Measurements from ENCODE around the gene MYMX. TPM values are rescaled to one million over a fixed set of nuclear protein-coding genes. Genes with fewer than 3 reads are reported as not detected.
"Not testable (repeated sequence)": the region's sequence is repeated elsewhere in the genome, so short reads cannot be mapped to it uniquely, and the experiment has no call there.

The MYMX gene
- total RNA-seq = not detected

- DNase-seq = no peak
Observed at GRCh38 chr6:44216677-44217331, at the start of gene MYMX. Gene MYMX (plus strand): TSS chr6:44216926. CDS start chr6:44217472, 546 bp downstream.

GRCh38 chr6:44167567-44167966 lies 49.2 kb upstream of the MYMX start:
- DNase-seq = no peak

DNA sequence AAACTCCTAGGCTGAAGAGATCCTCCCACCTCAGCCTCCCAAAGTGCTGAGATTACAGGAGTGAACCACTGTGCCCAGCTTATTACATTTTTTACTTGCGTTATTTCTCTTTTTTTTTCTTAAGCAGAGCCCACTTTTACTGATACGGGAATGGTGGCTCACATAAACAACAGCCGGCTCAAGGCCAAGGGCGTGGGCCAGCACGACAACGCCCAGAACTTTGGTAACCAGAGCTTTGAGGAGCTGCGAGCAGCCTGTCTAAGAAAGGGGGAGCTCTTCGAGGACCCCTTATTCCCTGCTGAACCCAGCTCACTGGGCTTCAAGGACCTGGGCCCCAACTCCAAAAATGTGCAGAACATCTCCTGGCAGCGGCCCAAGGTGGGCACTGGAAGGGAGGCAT lies 47.6 kb upstream of the MYMX start:
- DNase-seq = no peak

GRCh38 chr6:44169886-44170570 lies 46.7 kb upstream of the MYMX start:
- DNase-seq = no peak

GRCh38 chr6:44171899-44172546 lies 44.7 kb upstream of the MYMX start:
- no peak for DNase-seq

DNA sequence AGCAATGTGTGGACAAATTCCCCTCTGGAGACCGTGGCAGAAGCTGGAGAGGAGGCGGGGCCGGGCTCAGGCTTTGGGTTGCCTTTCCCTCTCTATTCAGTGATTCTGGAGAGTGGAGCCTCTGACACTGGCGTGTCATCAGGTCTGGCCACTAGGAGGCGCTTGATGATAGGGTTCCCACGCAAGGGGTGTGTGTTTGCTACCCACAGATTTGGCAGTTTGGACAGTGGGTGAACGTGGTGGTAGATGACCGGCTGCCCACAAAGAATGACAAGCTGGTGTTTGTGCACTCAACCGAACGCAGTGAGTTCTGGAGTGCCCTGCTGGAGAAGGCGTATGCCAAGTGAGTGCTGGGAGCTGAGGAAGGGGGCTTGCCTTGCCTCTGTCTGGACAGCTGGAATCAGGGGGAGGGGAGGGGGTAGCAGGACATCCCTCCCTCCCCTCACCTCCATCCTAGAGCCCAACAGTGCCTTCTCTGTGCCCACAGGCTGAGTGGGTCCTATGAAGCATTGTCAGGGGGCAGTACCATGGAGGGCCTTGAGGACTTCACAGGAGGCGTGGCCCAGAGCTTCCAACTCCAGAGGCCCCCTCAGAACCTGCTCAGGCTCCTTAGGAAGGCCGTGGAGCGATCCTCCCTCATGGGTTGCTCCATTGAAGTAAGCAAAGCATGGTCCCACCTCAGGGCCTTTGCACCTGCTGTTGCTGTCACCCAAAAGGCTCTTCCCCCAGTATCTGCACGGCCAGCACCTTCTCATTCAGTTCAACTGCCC lies 43.8 kb upstream of the MYMX start:
- DNase-seq = peak; percentile 59

GRCh38 chr6:44176130-44176761 lies 40.5 kb upstream of the MYMX start:
- no peak for DNase-seq

DNA sequence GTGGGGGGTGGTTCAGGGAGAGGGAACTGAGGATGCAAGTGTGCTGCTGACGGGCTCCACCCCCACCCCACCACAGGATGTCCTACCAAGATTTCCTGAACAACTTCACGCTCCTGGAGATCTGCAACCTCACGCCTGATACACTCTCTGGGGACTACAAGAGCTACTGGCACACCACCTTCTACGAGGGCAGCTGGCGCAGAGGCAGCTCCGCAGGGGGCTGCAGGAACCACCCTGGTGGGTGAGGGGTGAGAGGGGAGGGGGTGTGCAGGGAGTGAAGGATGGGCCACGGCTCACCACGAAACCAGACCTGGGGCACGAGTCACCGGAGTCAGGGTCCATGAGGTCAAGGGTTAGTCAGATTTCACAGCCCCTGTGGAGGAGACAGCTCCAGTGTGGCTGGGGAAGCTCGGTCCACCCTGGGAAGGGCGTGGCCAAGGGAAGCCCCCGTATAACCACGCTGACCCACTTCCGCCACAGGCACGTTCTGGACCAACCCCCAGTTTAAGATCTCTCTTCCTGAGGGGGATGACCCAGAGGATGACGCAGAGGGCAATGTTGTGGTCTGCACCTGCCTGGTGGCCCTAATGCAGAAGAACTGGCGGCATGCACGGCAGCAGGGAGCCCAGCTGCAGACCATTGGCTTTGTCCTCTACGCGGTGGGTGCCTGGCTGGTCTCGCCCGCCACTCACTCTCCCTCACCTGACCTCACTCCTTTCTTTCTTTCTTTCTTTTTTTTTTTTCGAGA lies 39.8 kb upstream of the MYMX start:
- DNase-seq = no peak

- DNase-seq = no peak
Observed at GRCh38 chr6:44177691-44178423, 38.9 kb upstream of the MYMX start.

GRCh38 chr6:44178424-44179071 lies 38.2 kb upstream of the MYMX start:
- no peak for DNase-seq

DNA sequence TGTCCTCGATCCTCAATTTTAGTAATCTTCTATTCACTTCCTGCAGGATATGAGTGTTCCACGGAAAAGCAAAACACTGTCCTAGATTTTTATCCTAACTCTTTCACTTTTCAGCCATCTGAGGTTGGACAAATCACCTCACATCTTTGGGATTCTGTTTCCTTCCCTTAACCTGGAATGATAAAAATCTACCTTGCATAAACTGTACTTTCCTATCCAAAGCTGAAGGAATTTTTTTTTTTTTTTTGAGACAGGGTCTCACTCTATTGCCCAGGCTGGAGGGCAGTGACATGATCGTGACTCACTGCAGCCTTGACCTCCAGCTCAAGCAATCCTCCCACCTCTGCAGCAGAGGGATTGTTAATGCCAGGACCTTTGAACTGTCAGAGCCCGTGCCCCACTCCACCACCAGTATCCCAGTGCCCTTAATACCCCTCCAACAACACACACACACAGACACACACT lies 37.6 kb upstream of the MYMX start:
- DNase-seq = no peak

DNA sequence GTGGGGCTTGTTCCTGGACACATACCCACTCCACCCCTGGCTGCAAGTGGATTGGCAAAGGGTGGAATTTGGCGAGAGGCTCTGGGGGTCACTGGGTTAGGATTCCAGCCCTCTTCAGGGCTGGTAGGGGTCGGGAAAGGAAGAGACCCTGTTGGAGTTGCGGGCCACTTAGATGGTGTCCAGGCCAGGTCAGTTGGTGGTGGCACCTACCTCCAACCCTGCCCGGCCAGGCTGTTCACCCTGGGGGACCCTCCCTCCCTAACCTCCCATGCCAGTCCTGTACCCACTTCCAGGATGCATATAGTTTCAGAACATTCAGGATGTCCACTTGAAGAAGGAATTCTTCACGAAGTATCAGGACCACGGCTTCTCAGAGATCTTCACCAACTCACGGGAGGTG lies 37.1 kb upstream of the MYMX start:
- no peak for DNase-seq

DNA sequence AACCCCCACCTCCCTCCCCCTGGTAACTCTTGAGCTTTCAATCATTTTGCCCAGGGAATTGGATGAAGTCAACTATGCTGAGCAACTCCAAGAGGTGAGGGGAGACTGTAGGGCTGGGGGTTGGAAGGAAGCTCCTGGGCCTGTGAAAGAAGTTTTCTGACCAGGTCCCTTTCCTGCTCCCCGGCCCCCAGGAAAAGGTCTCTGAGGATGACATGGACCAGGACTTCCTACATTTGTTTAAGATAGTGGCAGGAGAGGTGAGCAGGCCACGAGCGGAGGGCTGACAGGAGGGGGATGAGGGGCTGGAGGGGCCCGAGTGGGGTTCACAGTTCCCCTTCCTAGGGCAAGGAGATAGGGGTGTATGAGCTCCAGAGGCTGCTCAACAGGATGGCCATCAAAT lies 36.3 kb upstream of the MYMX start:
- no peak for DNase-seq

- no peak for DNase-seq
Observed at GRCh38 chr6:44180886-44181285, 35.8 kb upstream of the MYMX start.

DNA sequence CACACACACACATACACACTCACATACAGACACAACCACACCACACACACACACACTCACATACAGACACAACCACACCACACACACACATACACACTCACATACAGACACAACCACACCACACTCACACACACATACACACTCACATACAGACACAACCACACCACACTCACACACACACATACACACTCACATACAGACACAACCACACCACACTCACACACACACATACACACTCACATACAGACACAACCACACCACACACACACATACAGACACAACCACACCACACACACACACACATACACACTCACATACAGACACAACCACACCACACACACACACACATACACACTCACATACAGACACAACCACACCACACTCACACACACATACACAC lies 34.9 kb upstream of the MYMX start:
- not testable (repeated sequence) for DNase-seq

GRCh38 chr6:44182911-44183390 lies 33.8 kb upstream of the MYMX start:
- no peak for DNase-seq

GRCh38 chr6:44183783-44184182 lies 32.9 kb upstream of the MYMX start:
- no peak for DNase-seq

DNA sequence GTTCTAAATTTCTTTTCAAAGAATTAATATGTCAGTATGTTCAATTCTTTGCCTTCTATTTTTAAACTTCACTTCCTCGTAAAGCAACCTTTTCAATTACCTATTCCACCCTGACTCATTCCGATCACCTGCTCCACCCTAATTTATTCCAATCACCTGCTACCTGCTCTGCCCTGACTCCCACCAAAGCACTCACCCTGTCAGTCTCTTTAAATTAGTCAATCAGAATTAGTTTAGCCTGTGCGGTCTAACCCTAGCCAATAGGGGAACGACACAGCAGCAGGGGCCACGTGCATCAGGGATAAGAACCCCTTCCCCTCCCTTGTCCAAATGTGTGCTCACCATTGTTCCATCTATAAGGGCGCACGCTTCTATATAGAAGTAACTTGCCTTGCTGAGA lies 31.4 kb upstream of the MYMX start:
- not testable (repeated sequence) for DNase-seq

DNA sequence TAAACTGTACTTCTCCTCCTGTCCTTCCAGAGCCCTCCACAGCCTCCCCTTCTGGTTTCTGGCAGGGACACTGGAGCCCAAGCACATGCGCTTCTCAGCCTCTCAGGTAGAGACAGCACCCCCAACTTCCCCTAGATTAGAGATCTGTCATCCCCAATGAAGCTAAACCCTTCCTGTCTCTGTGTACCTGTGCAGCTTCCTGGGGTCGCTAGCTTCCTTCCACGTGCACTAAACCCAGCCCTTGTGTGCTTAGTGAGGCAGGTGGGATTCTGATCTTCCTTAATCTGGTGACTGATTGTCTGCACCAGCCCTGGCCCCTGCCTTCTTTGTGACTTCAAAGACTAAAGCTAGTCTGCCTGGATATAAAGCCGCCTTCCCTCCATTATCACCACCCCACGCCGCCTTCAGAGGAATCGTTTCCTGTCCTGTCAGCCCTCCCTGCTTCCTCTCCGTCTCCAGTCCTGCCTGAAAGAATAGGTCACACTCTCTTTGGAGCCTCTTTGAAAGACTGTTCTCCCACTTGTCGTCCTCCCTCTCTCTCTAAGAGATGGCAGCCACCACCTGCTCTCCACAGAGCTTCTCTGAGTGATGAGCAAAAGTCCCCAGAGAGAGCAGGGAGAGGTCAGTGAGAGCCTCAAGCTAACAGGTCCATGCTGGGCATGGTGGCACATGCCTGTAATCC lies 30.6 kb upstream of the MYMX start:
- DNase-seq = no peak

DNA sequence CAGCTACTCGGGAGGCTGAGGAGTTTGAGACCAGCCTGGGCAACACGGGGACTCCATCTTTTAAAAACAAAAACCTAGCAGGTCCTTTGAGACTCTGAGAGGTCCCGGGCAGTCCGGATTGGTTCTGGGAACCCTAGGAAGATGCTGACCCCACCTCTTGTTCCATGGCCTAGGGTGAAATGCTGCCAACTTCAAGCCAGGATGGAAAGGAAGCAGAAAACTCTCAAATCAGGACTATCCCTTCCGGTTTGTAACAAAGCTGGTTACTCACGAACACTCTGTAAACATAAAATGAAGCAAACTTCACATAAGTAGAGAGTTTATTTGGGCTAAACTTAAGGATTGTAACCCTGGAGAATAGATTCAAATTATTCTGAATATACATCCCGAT lies 30.1 kb upstream of the MYMX start:
- no peak for DNase-seq

Measured in occipital lobe (tissue), 2 donors.